Measurements from ENCODE around the gene ST3GAL4.

- TF ChIP-seq CTCF (conservative IDR thresholded peaks at IDR 0.05), result no peak
- TF ChIP-seq ZFX (IDR thresholded peaks at IDR 0.05), result no peak
These were observed 94.7 kb downstream of the ST3GAL4 start for GRCh38 chr11:126450198-126450597.
